ENCODE data around the gene DCLK1.

DCLK1 gene

DNA sequence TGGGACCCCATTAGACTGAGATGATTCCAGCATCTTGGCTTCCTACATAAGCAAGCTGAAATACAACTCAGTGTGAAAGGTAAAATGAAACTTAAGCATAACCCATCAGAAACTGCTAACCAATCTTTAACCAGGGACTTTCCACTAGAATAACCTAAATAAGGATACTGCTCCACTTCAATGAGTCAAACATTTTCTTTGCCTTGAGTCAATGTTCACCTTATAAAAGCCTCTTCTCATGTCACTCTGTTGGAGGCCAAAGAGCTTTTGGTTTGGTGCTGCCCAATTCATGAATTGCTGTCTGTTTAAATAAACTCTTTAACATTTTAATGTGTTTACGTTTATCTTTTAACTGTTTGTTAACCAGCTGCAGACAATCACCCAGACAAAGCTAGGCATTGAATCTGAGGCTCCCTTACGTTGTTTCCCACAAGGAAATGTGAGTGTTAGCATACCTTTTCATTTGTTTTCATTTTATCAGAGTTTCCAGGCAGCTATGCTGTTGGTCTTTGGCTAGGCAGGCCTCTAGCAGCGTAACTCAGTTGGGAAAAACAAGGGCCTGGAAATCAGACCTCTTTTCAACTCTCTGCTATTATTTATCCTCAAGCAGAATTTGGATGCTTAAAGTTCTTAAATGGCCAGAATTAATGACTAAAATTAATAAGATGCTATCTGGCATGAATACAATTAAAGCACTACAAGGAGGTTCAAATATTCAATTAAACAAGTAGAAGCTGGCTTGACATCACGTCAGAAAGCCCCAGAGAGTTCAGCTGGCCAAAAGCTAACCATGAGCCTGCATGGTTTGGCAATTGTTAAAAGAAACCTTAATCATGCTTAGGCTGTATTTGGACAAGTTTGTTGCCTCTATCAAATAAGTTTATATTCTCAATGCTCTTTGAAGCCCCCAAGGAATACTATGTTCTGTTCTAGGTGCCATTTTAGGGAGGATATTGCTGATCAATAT, 200.2 kb downstream of the DCLK1 start:
- no peak for DNase-seq

DNA sequence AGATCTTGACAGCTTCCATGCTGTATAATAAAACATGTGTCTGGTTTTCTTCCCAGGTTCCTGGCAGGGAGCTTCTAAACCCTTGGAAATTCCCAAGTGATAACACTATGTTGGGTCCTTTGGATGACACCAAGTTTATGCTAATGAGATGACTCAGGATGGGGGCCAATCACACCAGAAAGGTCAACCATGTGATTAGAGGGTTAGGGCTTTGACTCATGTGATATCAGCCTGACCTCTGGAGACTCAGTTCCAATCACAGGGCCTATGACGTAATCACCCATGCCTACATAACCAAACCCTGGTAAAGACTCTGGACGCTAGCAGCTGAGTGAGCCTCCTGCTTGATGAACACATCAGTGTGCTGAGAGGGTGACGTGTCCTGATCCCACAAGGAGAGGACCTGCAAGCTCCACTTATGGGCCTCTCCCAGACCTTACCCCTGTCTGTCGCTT, 203.6 kb downstream of the DCLK1 start:
- DNase-seq, result no peak

DNA sequence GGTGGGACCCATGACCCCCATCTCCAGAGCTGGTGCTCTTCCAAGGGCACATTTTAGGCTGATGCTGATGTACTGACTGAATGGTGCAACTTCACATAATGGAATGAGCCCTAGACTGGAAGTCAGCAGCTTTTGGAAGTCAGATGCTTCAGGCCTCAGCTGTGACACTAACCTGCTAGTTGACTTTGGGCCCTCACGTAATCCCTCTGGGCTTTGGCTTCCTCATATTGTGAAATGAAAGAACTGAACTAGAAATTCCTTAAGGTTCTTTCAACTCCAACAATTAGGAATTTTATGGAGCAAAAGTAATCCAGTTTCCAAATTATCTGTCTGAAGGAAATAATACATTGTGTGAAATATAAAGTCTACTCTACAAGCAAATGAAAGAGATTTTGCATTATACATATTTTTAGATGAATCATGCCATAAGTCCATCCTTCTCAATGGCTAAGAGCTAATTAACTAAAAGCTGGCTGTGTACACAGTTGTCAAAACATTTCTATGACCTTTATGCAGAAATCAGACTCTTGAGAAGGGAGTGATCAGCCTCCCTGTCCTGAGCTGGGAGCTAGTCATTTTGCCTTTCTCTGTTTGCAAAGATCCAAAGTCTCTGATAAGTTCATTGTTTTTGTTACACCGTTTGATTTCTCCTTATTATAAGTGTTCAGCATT, 204.2 kb downstream of the DCLK1 start:
- no peak for DNase-seq

- DNase-seq, result no peak
Observed at GRCh38 chr13:35925669-35926068, 205.5 kb downstream of the DCLK1 start.

DNA sequence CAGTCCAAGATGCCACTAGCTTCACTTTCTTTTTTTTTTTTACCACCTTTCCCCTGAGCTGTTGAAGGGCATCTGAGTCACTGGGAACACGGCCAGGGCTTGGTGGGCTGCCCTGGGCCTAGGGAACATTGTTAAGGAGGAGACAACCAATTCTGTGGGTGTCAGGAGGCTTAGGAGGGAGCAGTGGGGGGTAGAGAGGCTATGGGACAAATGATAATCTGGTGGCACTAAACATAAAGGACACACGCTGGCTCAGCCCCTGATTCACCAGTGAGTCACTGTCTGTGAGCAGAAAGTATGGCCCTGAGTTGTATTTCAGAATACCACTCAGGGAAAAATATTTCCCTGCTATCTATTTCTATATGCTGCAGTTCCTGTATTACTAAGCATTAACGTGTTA, 207.8 kb downstream of the DCLK1 start:
- DNase-seq, result no peak

DNA sequence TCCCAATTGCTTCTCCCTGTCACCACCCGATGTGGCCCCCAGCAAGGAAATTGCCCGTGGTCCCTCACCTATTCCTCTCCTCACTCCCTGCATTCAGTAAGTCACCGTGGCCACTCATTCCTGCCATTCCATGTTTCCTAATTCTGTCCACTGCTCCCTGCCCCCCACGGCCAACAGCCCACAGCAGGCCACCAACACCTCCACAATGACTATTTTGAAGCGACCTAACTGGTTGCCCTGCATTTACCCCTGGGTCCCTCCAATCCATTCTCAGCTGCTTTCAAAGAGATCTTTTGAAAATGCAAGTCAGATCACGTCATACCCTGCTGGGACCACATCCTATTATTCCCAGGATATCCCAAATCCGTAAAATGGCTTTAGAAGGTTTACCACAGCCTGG, 210.4 kb downstream of the DCLK1 start:
- DNase-seq, result no peak

- no peak for DNase-seq
Observed at GRCh38 chr13:35917942-35918645, 213.1 kb downstream of the DCLK1 start.

DNA sequence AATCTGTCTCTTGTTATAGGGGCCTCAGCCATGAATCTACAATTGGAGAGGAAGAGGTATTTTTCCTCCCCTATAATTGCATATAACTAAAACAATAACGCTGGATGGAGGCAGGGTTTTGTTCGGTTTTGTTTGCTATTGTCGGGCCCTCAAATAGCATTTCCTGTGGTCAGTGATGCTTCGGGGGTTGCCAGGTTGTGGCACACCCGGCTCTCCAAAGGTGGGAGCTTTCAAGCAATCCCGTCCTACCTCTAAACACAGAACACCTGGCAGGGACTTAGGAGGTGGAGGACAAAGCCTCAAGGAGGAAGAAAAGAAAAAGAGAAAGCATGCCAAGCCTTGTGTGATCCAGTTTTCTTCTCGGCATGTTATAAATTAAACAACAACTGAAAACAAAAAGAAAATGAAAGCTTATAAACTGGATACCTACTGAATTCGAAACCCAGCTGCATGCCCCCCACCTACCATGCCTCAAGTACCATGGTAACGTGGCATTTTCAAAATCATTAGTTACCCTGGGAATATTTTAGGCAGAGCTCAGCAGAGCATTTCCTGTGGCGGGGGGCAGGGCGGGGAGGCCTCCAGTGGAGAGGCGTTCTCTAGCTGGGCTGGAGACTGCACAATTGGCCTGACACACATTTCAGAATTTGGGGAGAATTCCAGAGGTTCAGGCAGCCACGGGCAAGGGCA, 213.8 kb downstream of the DCLK1 start:
- no peak for DNase-seq

- DNase-seq, result no peak
Observed at GRCh38 chr13:35916146-35916545, 215.0 kb downstream of the DCLK1 start.

DNA sequence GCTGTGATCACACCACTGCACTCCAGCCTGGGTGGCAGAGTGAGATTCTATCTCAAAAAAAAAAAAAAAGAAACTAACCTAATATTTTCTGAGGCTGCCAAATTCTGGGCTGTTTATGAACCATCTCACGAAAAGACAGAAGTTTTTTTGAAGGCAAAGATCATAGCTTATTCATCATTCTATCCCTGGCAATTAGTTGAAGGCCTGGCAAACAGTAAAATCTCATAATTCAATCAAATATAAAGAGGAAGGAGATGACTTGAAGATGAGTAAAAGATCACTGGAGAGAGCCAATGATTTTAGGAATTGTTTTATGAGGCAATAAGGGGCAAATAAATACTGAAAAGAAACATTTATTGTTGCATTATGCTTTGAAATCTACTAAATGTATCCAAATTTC, 216.5 kb downstream of the DCLK1 start:
- DNase-seq, result no peak

GRCh38 chr13:35912841-35913240, 218.3 kb downstream of the DCLK1 start:
- no peak for DNase-seq

DNA sequence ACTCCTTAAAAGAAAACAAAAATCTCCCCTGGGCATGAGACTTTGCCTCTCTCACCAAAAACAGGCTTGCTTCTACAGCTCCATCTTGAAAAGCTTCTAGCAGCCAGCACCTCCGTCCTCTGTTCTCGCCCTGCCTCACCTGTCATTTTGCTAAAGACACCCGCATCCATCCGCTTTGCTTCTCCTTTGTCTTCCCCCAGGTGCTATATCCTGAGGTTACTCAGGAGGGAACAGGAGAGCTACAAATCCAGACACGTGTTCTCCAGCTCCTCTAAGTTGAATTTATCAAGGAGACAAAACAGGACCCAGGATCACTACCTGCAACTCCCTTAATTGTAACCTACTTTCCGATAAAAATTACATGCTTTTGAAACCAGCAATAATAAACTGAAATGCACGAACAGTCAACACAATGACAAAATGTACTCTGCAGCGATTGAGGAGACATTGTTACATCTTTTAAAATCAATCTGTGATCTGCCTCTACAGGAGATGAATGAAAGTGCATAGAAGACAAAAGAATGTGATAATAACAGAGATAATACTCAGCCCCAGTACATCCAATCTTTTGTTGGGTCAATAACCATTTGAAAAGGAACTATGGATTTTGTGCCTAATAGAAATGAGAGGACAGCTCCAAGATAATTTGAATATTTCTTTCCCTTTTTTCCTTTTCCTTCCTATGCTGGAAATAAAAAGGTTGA, 221.2 kb downstream of the DCLK1 start:
- DNase-seq, result no peak

GRCh38 chr13:35909091-35909490, 222.1 kb downstream of the DCLK1 start:
- DNase-seq, result no peak

DNA sequence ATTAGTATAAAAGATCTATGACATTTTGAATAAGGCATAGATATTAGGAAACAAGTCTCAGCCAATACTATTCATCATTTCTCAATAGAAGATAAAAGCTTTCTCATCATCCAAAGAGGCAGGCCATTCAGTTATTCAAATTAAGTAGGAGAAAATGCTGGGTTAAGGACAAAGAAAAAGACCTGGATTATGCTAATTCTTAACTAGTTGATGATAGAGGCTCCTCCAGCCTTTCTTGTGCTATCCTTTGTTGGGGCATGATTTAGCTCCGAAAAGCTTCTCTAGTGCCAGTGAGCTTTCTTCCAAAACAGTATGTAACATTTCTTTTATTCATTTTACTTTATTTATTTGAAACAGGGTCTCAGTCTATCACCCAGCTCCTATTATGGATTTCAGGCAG, 223.0 kb downstream of the DCLK1 start:
- DNase-seq, result no peak

GRCh38 chr13:35906636-35907035, 224.5 kb downstream of the DCLK1 start:
- DNase-seq, result no peak

- DNase-seq, result no peak
Observed at GRCh38 chr13:35903075-35903474, 228.1 kb downstream of the DCLK1 start.

DNA sequence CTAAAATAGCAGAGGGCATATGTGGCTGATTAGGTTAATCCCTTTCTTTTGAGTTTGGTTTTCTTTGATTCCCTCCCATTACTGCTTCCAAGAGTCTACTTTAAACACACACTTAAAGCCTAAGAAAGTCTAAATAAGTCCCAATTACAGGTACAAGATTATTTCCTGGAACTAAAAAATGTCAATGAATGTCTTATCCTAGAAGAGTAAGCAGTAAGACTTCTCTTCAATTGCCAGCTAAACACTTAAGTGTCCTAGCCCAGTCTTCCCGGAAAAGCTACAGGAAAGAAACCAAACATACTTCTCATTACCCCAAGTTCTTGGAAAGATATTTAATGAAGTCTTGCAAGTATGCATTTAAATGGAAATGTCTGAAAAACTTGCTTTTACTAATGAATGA, 233.1 kb downstream of the DCLK1 start:
- no peak for DNase-seq

GRCh38 chr13:35894636-35895035, 236.5 kb downstream of the DCLK1 start:
- DNase-seq, result no peak

DNA sequence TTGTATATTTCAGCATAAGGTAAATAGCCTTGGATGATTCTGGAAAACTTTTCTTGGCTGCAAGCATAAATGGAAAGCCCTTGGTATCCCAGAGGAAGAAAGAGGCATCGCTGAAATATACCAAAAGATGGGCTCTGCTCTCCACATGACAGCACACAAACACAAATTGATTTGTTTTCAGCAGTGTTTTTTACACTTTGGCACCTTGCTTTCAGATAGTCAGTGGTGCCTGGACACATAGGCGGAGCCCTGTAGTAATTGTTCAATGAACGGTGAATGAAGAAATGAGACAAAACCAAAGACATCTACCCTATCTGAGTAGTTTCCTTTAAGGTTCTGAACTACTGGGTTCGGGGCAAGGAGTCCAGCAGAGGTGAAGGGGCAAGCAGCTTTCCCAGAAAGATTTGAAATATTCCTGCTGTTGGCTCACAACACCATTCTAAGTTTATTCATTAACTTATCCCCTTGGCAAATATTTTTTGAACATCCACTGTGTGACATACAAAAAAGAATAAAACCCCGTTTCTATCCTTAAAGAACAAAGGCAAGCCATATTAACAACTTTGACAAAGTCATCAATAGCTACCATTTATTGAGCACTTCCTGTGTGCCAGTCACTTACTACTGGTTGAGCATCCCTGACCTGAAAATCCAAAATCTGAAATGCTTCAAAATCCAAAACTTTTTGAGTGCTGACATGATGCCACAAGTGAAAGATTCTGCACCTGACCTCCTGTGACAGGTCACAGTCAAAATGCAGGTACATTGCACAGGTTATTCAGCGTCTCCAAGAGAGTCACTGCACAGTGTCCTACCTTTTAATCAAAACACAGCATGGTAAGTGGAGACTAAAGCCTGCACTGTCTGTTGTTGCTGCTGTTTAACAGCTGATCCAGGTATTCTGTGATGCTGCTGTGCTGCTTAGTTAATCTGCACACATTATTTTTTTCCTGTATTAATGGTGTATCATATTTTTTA, 238.1 kb downstream of the DCLK1 start:
- no peak for DNase-seq

- no peak for DNase-seq
Observed at GRCh38 chr13:35891507-35892441, 239.4 kb downstream of the DCLK1 start.
